ENCODE data around the gene CLDN18. TPM values are rescaled to one million over a fixed set of nuclear protein-coding genes. Genes with fewer than 3 reads are reported as not detected.

CLDN18 gene
- total RNA-seq, 1 donor from 2014 or later, result not detected

GRCh38 chr3:138066383-138066782 lies 56.4 kb downstream of the CLDN18 start:
- no peaks in the 10 kb centered on the region for H3K9me3 Mint-ChIP-seq
- CTCF ChIA-PET, result interaction anchor here (1.7 to 3.2 kb wide), 2 partner anchors 11 to 53 kb away, joined by 4 to 12 read pairs; no protein-coding TSS in a partner anchor
- intact Hi-C loops (cut with micrococcal nuclease), result no loop called here
- H3K27me3 Mint-ChIP-seq, result peaks cover 18% of the 10 kb centered on the region
- DNase-seq, result no peak
- H3K4me1 Mint-ChIP-seq, result no peaks in the 10 kb centered on the region
- no peaks in the 10 kb centered on the region for H3K36me3 Mint-ChIP-seq (ENCODE audit: low read depth)
- H3K27ac Mint-ChIP-seq, result no peak overlapping the region
- no peak for ATAC-seq (ENCODE audit: low read depth)
- TF ChIP-seq CTCF (IDR thresholded peaks at IDR 0.05), result no peak
- H3K4me3 Mint-ChIP-seq, result no peak overlapping the region
- POLR2A ChIA-PET, result no interaction called here

- Mint-ChIP-seq H3K27ac (no peak overlapping the region), H3K4me3 (no peak overlapping the region), H3K27me3 (peaks cover 19% of the 10 kb centered on the region), H3K4me1 (no peaks in the 10 kb centered on the region), H3K9me3 (no peaks in the 10 kb centered on the region), H3K36me3 (ENCODE audit: low read depth) (no peaks in the 10 kb centered on the region)
- DNase-seq, result no peak
- CTCF ChIA-PET, result interaction anchor here (1.7 to 3.2 kb wide), 2 partner anchors 11 to 52 kb away, joined by 4 to 12 read pairs; no protein-coding TSS in a partner anchor
- TF ChIP-seq CTCF (IDR thresholded peaks at IDR 0.05), result no peak
- POLR2A ChIA-PET, result no interaction called here
- intact Hi-C loops (cut with micrococcal nuclease), result no loop called here
- no peak for ATAC-seq (ENCODE audit: low read depth)
Measured at GRCh38 chr3:138066972-138067371, 57.0 kb downstream of the CLDN18 start.

GRCh38 chr3:138068046-138068445 lies 58.1 kb downstream of the CLDN18 start:
- Mint-ChIP-seq H3K4me1 (no peaks in the 10 kb centered on the region), H3K4me3 (no peak overlapping the region), H3K27ac (no peak overlapping the region), H3K27me3 (peaks cover 21% of the 10 kb centered on the region), H3K36me3 (ENCODE audit: low read depth) (no peaks in the 10 kb centered on the region), H3K9me3 (no peaks in the 10 kb centered on the region)
- ChIA-PET POLR2A (no interaction called here), CTCF (interaction anchor here (3.2 kb wide), 1 partner anchor 51 kb away, joined by 12 read pairs; no protein-coding TSS in a partner anchor)
- intact Hi-C loops (cut with micrococcal nuclease), result loop anchor here (1.0 kb wide), 1 partner anchor 51 kb away; no protein-coding TSS in a partner anchor
- ATAC-seq (ENCODE audit: low read depth), result no peak
- no peak for DNase-seq
- TF ChIP-seq CTCF (IDR thresholded peaks at IDR 0.05), result no peak

GRCh38 chr3:138068579-138069174 lies 58.7 kb downstream of the CLDN18 start:
- ATAC-seq (ENCODE audit: low read depth) (peak; percentile 75), DNase-seq (peak; percentile 50)
- Mint-ChIP-seq H3K27ac (no peak overlapping the region), H3K36me3 (ENCODE audit: low read depth) (no peaks in the 10 kb centered on the region), H3K27me3 (peaks cover 23% of the 10 kb centered on the region), H3K4me3 (no peak overlapping the region), H3K4me1 (no peaks in the 10 kb centered on the region), H3K9me3 (no peaks in the 10 kb centered on the region)
- intact Hi-C loops (cut with micrococcal nuclease), result loop anchor here (1.0 kb wide), 1 partner anchor 51 kb away; no protein-coding TSS in a partner anchor
- CTCF ChIA-PET, result interaction anchor here (1.0 to 3.2 kb wide), 4 partner anchors 12 to 50 kb away, joined by 3 to 12 read pairs (median 6); no protein-coding TSS in a partner anchor
- POLR2A ChIA-PET, result no interaction called here
- TF ChIP-seq CTCF (IDR thresholded peaks at IDR 0.05), result peak; percentile 27

- no peaks in the 10 kb centered on the region for H3K36me3 Mint-ChIP-seq (ENCODE audit: low read depth)
- no peaks in the 10 kb centered on the region for H3K4me1 Mint-ChIP-seq
- ChIA-PET POLR2A (no interaction called here), CTCF (interaction anchor here (1.3 kb wide), 1 partner anchor 49 kb away, joined by 6 read pairs; no protein-coding TSS in a partner anchor)
- H3K27me3 Mint-ChIP-seq, result peaks cover 23% of the 10 kb centered on the region
- intact Hi-C loops (cut with micrococcal nuclease), result no loop called here
- ATAC-seq (ENCODE audit: low read depth) (no peak), DNase-seq (no peak)
- no peak overlapping the region for H3K4me3 Mint-ChIP-seq
- no peak overlapping the region for H3K27ac Mint-ChIP-seq
- H3K9me3 Mint-ChIP-seq, result no peaks in the 10 kb centered on the region
- TF ChIP-seq CTCF (IDR thresholded peaks at IDR 0.05), result no peak
Measured at GRCh38 chr3:138070006-138070405, 60.0 kb downstream of the CLDN18 start.
